Cerebellar cortex (tissue), 1 donor: Measurements from ENCODE around the gene SEZ6L.

ENCODE experiments used
- DNase-seq: peaks from one replicate; pipeline ENCODE4 v3.0.0-alpha.2; 2015; ENCODE audit warnings: low spot score

SEZ6L gene

GRCh38 chr22:26169315-26170111, at the start of gene SEZ6L:
Gene SEZ6L (plus strand): TSS chr22:26169462. CDS start chr22:26169670, 208 bp downstream.
- DNase-seq: peak; percentile 58

GRCh38 chr22:26122920-26123468, 46.3 kb upstream of the SEZ6L start:
- no peak for DNase-seq

GRCh38 chr22:26124991-26125725, 44.1 kb upstream of the SEZ6L start:
- no peak for DNase-seq

GRCh38 chr22:26127126-26127525, 42.1 kb upstream of the SEZ6L start:
- DNase-seq: no peak

- no peak for DNase-seq
These were observed 41.7 kb upstream of the SEZ6L start for GRCh38 chr22:26127556-26127955.

GRCh38 chr22:26131589-26132154, 37.6 kb upstream of the SEZ6L start:
- no peak for DNase-seq

- DNase-seq: no peak
These were observed 34.5 kb upstream of the SEZ6L start for GRCh38 chr22:26134654-26135330.

- no peak for DNase-seq
These were observed 33.5 kb upstream of the SEZ6L start for GRCh38 chr22:26135806-26136205.

GRCh38 chr22:26139310-26139709, 30.0 kb upstream of the SEZ6L start:
- peak; percentile 51 for DNase-seq

- DNase-seq: no peak
These were observed 27.4 kb upstream of the SEZ6L start for GRCh38 chr22:26141831-26142230.

GRCh38 chr22:26143806-26144325, 25.4 kb upstream of the SEZ6L start:
- no peak for DNase-seq

- no peak for DNase-seq
These were observed 9.4 kb upstream of the SEZ6L start for GRCh38 chr22:26159886-26160285.

- no peak for DNase-seq
These were observed 7.5 kb upstream of the SEZ6L start for GRCh38 chr22:26161746-26162145.

GRCh38 chr22:26162926-26163325, 6.3 kb upstream of the SEZ6L start:
- DNase-seq: no peak

- DNase-seq: no peak
These were observed 5.1 kb upstream of the SEZ6L start for GRCh38 chr22:26164174-26164573.

GRCh38 chr22:26168330-26168851, 871 bp upstream of the SEZ6L start:
- DNase-seq: peak; percentile 38

GRCh38 chr22:26168939-26169314, 335 bp upstream of the SEZ6L start:
- peak; percentile 72 for DNase-seq

GRCh38 chr22:26170112-26170492, 840 bp downstream of the SEZ6L start:
- DNase-seq: peak; percentile 27

- peak; percentile 53 for DNase-seq
These were observed 1.7 kb downstream of the SEZ6L start for GRCh38 chr22:26170795-26171580.

- DNase-seq: peak; percentile 88
These were observed 3.2 kb downstream of the SEZ6L start for GRCh38 chr22:26172389-26172990.
